HT1080 (cell line): ENCODE measurements around the gene TMEM132C. TPM values are rescaled to one million over a fixed set of nuclear protein-coding genes. Genes with fewer than 3 reads are reported as not detected.
"Not testable (repeated sequence)": the region's sequence is repeated elsewhere in the genome, so short reads cannot be mapped to it uniquely, and the experiment has no call there.

Source experiments
- DNase-seq: peaks from one replicate; pipeline ENCODE4 v3.0.0-alpha.2; 2015; ENCODE audit warnings: low read depth
- total RNA-seq: library from RNA; depleted of rRNA; stranded (reverse); fragments of >200 nt; shearing (Covaris generic); gene quantifications from 2 replicates; pipeline ENCODE4 v1.2.3, GENCODE V29; 2014

The TMEM132C gene
- total RNA-seq, 1 experiment from 2014 or later = not detected

GRCh38 chr12:128474916-128475315 lies 207.9 kb downstream of the TMEM132C start:
- DNase-seq = no peak

- DNase-seq = no peak
These were observed 209.3 kb downstream of the TMEM132C start for GRCh38 chr12:128476266-128476665.

- DNase-seq = no peak
These were observed 216.7 kb downstream of the TMEM132C start for GRCh38 chr12:128483526-128484255.

- DNase-seq = not testable (repeated sequence)
These were observed 230.4 kb downstream of the TMEM132C start for GRCh38 chr12:128497376-128497775.

GRCh38 chr12:128507470-128507869 lies 240.5 kb downstream of the TMEM132C start:
- no peak for DNase-seq

GRCh38 chr12:128509170-128509569 lies 242.2 kb downstream of the TMEM132C start:
- DNase-seq = no peak

GRCh38 chr12:128510511-128510910 lies 243.5 kb downstream of the TMEM132C start:
- no peak for DNase-seq

- no peak for DNase-seq
These were observed 246.4 kb downstream of the TMEM132C start for GRCh38 chr12:128513331-128513730.

- no peak for DNase-seq
These were observed 246.9 kb downstream of the TMEM132C start for GRCh38 chr12:128513831-128514230.

GRCh38 chr12:128518644-128519043 lies 251.7 kb downstream of the TMEM132C start:
- DNase-seq = no peak

GRCh38 chr12:128519426-128519825 lies 252.5 kb downstream of the TMEM132C start:
- DNase-seq = no peak

- no peak for DNase-seq
These were observed 255.0 kb downstream of the TMEM132C start for GRCh38 chr12:128521981-128522380.

GRCh38 chr12:128524439-128524838 lies 257.5 kb downstream of the TMEM132C start:
- DNase-seq = no peak

GRCh38 chr12:128531170-128531569 lies 264.2 kb downstream of the TMEM132C start:
- no peak for DNase-seq

GRCh38 chr12:128534906-128535305 lies 267.9 kb downstream of the TMEM132C start:
- DNase-seq = no peak

GRCh38 chr12:128536810-128537209 lies 269.8 kb downstream of the TMEM132C start:
- DNase-seq = no peak

GRCh38 chr12:128537668-128538067 lies 270.7 kb downstream of the TMEM132C start:
- no peak for DNase-seq

GRCh38 chr12:128542844-128543243 lies 275.9 kb downstream of the TMEM132C start:
- DNase-seq = no peak

- DNase-seq = no peak
These were observed 276.5 kb downstream of the TMEM132C start for GRCh38 chr12:128543460-128543859.

GRCh38 chr12:128543971-128544370 lies 277.0 kb downstream of the TMEM132C start:
- DNase-seq = no peak

GRCh38 chr12:128548949-128549348 lies 282.0 kb downstream of the TMEM132C start:
- DNase-seq = no peak

GRCh38 chr12:128549601-128550218 lies 282.7 kb downstream of the TMEM132C start:
- DNase-seq = no peak

- DNase-seq = no peak
These were observed 284.3 kb downstream of the TMEM132C start for GRCh38 chr12:128551266-128551665.
